Amygdala (tissue), 56 donors: ENCODE measurements around the gene ME1.
"Not testable (repeated sequence)": the region's sequence is repeated elsewhere in the genome, so short reads cannot be mapped to it uniquely, and the experiment has no call there.

Experiments used
- DNase-seq, 56 donors: peaks; one replicate each; lab custom pipeline; 2025; lab: John Stamatoyannopoulos, UW

The ME1 gene

DNA sequence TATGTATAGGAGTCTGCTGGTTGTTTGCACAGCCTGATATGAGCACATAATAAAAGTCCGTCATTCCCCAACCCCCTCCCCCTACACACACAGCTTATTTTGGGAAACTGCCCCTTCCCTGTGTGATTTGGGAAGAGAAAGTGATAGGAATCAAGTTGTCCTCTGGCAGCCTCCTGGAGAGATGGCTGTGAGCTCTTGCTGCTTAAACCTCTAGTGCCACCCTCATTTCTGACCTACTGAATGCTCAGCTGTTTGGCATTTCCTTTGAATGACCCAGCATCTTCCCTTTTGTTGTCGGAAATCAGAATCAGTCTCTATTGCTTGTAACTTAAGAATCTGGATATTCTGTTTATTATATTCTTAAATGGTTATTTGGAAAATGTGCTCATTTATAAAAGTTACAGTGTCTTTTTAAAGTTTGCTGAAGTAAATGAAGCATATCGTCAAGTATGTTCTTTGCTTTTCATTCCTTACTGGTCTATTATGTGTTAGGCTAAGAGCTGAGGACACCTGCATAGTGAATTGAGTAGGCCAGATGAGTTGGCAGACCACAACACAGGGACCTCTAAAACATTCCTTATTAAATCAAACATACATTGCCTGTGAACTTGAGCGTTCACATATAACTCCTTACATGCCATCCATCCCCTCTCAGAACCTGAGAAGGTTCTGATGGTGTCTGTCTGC, 232.2 kb downstream of the ME1 start:
- DNase-seq = no peak

DNA sequence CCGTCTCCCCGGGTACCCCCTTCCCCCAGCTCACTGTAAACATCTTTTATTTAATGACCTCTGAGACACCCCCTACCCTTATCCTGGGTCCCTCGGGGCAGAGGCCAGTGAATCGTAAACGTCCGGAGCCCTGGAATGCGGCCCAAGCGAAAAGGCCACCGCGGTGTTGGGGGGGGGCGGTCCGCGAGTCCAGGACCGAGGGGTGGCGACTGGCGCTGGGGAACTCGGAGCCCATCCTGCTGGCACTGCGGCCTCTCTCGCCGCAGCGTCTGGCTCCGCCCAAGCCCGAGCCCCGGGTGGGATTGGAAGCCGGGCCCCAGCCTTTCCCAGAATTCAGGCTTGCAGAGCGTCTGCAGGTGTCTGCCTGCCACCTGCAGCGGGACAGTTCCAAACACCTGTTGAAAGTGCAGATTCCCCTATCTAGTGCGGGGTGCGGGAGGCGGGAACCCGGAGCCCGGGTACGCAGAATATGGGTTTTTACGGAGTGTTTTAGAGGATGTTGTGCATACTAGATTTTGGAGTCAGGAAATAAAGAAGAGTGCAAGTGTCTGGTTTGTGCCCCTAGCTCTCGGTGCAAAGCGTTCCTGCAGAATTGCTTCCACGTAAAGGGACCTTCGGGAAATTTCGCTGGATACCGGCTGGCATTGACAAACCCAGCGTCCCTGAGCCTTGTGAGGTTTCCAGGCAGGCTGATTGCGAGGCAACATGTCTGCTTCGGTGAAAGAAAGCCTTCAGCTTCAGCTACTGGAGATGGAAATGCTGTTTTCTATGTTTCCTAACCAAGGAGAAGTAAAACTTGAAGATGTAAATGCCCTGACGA, 236.9 kb downstream of the ME1 start:
- peak in 43 of 56 donors; percentile 5 to 72 (median 36) for DNase-seq

DNA sequence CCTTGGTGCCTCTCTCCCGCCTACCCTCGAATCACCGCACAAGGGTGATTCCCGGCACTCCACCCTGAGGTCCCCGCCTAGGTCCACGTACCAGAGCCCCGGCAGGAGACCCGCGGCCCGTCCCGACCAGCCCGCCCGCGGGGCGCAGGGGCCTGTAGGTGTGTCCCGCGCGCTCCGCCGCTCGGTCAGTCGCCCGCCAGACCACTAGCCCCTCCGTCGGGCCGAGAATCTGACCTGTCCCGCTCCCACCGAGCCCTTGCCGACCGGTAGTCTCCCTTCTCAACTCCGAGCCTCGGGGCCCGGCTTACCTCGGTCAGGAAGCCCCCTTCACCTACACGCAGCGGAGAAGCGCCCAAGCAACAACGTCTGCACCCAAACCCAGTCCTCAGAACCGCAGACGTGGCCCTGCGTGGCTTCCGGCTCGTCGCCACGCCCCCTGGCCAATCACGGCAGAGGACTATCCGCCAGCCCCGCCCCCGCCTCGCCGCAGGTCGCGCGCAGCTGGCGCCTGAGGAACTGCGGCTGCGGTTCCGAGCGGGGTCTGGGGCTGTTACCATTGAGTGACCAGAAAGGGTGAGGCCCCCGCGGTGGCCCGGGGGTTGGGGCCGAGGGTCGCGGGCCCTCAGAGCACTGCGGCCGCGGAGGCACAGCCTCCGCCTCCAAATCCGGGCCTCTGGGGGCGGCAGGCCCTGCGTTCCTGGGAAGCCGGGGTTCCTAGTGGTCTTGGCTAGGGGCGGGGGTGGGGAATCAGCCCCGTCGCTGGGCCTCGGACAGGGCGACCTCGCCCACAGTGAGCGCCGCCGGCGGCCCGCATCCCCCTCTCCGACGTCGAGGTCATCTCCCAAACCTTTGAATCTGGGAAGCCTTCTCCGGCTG, 237.7 kb downstream of the ME1 start, which contains the start of the genes PGM3 and RWDD2A:
Gene PGM3 (minus strand): TSS at position 395 of the 876 bp plus-strand sequence. CDS start 2,253 bp downstream, outside the sequence.
Gene RWDD2A (plus strand): TSS at position 487 of the 876 bp plus-strand sequence. CDS start 1,095 bp downstream, outside the sequence.
- peak; percentile 25 to 93 (median 80) for DNase-seq

- no peak for DNase-seq
Measured at GRCh38 chr6:83192456-83192855, 238.4 kb downstream of the ME1 start.

DNA sequence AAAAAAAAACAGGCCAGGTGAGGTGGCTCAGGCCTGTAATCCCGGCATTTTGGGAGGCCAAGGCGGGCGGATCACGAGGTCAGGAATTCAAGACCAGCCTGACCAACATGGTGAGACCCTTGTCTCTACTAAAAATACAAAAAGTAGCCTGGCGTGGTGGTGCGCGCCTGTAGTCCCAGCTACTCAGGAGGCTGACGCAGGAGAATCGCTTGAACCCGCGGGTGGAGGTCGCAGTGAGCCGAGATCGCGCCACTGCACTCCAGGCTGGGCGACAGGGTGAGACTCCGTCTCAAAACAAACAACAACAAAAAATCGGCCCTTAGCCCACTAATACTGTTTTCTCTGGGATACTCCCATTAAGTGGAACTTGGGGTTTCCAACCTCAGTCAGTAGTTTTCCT, 238.9 kb downstream of the ME1 start:
- not testable (repeated sequence) for DNase-seq

GRCh38 chr6:83190626-83191025, 240.2 kb downstream of the ME1 start:
- no peak for DNase-seq

- DNase-seq = no peak
Measured at GRCh38 chr6:83188501-83188900, 242.3 kb downstream of the ME1 start.

DNA sequence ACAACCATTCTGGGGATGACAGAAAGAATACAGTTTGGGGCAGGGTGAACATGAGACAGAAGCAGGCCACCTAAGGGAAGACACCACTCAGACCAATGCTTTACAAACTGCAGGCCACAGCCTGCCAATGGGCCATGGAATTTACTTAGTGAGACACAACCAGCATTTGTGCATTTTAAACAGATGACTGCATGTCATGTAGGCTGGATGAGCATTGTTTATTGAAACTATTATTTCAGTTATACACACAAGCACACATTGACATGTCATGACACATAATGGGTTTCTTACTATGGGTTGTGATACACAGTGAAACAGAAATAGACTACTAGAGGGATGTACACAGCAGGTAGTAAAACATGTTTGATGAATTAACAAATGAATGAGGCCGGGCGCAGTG, 245.8 kb downstream of the ME1 start:
- no peak for DNase-seq

DNA sequence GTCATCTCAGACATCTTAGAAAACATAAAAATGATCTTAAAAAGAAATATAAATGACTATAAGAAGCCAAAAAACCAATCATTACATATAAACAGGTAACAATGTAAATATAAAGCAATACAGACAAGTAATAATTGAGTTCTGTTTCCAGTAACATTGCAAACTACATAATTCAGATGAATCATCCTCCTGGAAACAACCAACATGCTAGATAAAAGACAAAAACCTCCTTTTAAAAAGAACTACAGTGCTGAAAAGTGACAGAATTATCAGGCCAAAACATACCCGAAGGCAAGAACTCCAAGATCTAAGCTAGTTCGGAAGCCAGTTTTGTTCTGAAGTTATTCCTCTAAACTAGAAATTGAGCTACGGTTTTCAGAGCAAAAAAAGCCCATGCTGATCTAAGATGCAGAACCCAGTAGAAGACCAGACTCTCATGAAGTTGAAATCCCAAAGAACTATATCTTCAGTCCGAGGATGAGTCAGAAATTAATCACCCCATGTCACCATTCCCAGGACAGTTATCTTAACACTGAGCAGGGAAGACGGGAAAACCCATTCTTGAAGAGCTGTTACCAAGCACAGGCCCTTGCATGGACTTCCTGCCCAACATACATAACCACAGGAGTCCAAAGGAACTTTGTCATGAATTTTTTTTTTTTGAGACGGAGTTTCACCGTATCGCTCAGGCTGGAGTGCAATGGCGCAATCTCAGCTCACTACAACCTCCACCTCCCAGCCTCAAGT, 247.6 kb downstream of the ME1 start:
- DNase-seq = no peak

GRCh38 chr6:83182114-83182513, 248.7 kb downstream of the ME1 start:
- no peak for DNase-seq

DNA sequence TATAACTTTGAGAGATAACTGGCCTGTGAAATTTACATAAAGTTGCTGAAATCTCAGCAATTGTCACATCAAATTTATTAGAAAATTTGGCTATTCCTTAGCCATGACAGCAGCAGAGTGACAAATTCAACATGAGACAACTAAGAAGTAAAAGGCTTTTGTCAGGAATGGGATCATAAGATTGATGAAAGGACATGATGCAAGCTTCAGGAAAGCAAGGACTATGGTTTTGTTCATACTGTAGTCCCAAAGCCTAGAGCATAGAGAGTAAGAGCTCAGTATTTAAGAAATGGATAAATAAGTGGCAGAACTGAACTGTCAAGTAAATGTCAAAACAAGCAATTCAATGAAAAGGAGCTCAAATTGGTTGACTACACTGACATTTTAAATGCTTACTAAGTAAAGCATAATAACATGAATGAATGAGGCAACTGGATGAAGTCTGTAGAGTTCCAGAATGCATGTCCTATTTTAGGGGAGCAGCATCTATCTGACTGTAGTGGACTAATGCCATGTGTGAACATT, 250.4 kb downstream of the ME1 start:
- DNase-seq = no peak

- no peak for DNase-seq
Measured at GRCh38 chr6:83176246-83176645, 254.6 kb downstream of the ME1 start.

- DNase-seq = peak in 1 of 56 donors; percentile 8
Measured at GRCh38 chr6:83169511-83169910, 261.3 kb downstream of the ME1 start.

- no peak for DNase-seq
Measured at GRCh38 chr6:83169106-83169505, 261.7 kb downstream of the ME1 start.

DNA sequence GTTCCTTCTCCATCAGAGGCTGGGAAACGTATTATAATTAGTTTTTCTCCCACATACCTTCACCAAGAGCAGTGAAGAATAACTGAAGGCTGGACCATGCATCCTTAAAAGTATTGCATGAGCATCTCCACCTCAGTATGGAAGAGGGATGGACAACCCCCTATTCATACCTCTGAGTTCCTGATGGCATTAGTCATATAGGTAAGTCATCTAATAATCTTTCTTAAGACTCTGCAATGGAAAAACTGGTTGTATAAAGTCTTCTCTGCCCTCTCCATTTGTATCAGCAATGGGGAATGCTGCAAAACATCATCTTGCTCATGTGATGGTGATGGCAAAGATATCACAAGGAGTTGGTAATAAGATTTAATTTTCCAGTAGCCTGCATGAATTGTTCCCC, 262.3 kb downstream of the ME1 start:
- DNase-seq = no peak

DNA sequence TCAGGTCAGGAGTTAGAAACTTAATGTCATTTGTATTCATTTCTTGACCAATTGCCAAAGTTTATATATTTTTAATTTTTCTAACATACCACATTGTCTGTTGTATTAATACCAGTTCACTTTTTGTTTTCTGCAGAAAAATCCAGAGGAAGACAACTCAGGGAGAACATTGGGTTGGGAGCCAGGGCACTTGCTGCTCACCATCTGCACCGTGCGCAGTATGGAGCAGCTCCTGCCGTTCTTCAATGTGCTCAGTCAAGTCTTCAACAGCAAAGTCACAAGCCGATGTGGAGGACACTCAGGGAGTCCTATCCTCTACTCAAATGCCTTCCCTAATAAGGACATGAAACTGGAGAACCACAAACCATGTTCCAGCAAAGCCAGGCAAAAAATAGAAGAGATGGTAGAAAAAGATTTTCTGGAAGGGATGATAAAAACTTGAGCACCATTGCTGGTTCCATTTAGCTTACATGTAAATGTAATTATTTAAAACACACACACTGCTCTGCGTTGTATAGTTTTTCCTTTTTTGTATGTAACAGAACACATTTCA, 263.0 kb downstream of the ME1 start:
- no peak for DNase-seq
